ENCODE measurements around the gene RDX. TPM values are rescaled to one million over a fixed set of nuclear protein-coding genes. Genes with fewer than 3 reads are reported as not detected.

Gene RDX
- total and polyA plus RNA-seq, 2 of the 13 experiments (the other 11 are each of a cell fraction or from before 2014, with no cell fraction given) = 20.7 to 63.1 TPM

GRCh38 chr11:110296226-110297075 is at the start of gene RDX (continued):
- TF ChIP-seq ZNF580 (CRISPR knock-in tag; IDR thresholded peaks at IDR 0.05; ENCODE audit: borderline replicate concordance, low read depth) (no peak), IKZF5 (CRISPR knock-in tag; IDR thresholded peaks at IDR 0.05) (no peak), TP53 (CRISPR knock-in tag; conservative IDR thresholded peaks at IDR 0.05) (no peak), MEIS1 (CRISPR knock-in tag; IDR thresholded peaks at IDR 0.05; ENCODE audit: borderline replicate concordance) (no peak), ZNF615 (CRISPR knock-in tag; IDR thresholded peaks at IDR 0.05; ENCODE audit: borderline replicate concordance) (no peak), XRCC5 (optimal IDR thresholded peaks at IDR 0.05; ENCODE audit: low read length) (no peak), ZNF34 (CRISPR knock-in tag; IDR thresholded peaks at IDR 0.05; ENCODE audit: borderline replicate concordance) (0 out of 2 replicates have a peak, but pooled peaks have one; percentile 26), NONO (IDR thresholded peaks at IDR 0.05) (no peak), NONO (CRISPR knock-in tag; conservative IDR thresholded peaks at IDR 0.05) (no peak; the same call in 1 of the 2 replicates), ZBTB26 (CRISPR knock-in tag; IDR thresholded peaks at IDR 0.05; ENCODE audit: borderline replicate concordance) (no peak), ZNF138 (CRISPR knock-in tag; IDR thresholded peaks at IDR 0.05; ENCODE audit: low read depth) (no peak; the same call in 1 of the 2 replicates), TCF12 (IDR thresholded peaks at IDR 0.05) (no peak), TCF12 (CRISPR knock-in tag; IDR thresholded peaks at IDR 0.05) (0 out of 2 replicates have a peak, but pooled peaks have one; percentile 53), NFKBIZ (CRISPR knock-in tag; IDR thresholded peaks at IDR 0.05) (no peak), DDIT3 (CRISPR knock-in tag; IDR thresholded peaks at IDR 0.05) (no peak), SOX13 (IDR thresholded peaks at IDR 0.05) (no peak), SOX13 (CRISPR knock-in tag; conservative IDR thresholded peaks at IDR 0.05 in 1 of 2, IDR thresholded peaks at IDR 0.05 in 1 of 2) (peak in 1 of 2 experiments; percentile 11; a peak in 1 of 4 replicates), ZNF468 (CRISPR knock-in tag; IDR thresholded peaks at IDR 0.05) (no peak), SATB2 (CRISPR knock-in tag; IDR thresholded peaks at IDR 0.05) (0 out of 2 replicates have a peak, but pooled peaks have one; percentile 28), MEIS2 (CRISPR knock-in tag; IDR thresholded peaks at IDR 0.05) (peak; percentile 28; the same call in 1 of the 2 replicates), SAP130 (CRISPR knock-in tag; IDR thresholded peaks at IDR 0.05; ENCODE audit: low read depth) (peak; percentile 63; the same call in 1 of the 2 replicates), RAD51 (IDR thresholded peaks at IDR 0.05; ENCODE audit: borderline replicate concordance) (no peak)
- TF ChIP-seq, protein P1, sequence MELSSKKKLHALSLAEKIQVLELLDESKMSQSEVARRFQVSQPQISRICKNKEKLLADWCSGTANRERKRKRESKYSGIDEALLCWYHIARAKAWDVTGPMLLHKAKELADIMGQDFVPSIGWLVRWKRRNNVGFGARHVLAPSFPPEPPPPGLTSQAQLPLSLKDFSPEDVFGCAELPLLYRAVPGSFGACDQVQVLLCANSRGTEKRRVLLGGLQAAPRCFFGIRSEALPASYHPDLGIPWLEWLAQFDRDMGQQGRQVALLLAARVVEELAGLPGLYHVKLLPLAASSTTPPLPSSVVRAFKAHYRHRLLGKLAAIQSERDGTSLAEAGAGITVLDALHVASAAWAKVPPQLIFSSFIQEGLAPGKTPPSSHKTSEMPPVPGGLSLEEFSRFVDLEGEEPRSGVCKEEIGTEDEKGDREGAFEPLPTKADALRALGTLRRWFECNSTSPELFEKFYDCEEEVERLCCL (CRISPR knock-in tag; IDR thresholded peaks at IDR 0.05; ENCODE audit: borderline replicate concordance) = no peak
- TF ChIP-seq, protein P2, sequence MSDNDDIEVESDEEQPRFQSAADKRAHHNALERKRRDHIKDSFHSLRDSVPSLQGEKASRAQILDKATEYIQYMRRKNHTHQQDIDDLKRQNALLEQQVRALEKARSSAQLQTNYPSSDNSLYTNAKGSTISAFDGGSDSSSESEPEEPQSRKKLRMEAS (IDR thresholded peaks at IDR 0.05) = no peak

Data from HepG2 (cell line).